Ishikawa (cell line): ENCODE measurements around the gene SLC7A7.

Experiments used
- CEBPB ChIP-seq: IDR thresholded peaks from 2 replicates; pipeline ENCODE4 v1.6.1; 2012
- CREB1 ChIP-seq: IDR thresholded peaks from 2 replicates; pipeline ENCODE4 v1.6.1; 2012; ENCODE audit warnings: low read depth
- EP300 ChIP-seq: IDR thresholded peaks from 2 replicates; pipeline ENCODE4 v1.6.1; 2012; ENCODE audit warnings: borderline replicate concordance
- NFIC ChIP-seq: IDR thresholded peaks from 2 replicates; pipeline ENCODE4 v1.6.1; 2012
- RAD21 ChIP-seq: IDR thresholded peaks from 2 replicates; pipeline ENCODE4 v1.6.1; 2012; ENCODE audit warnings: low read depth
- TAF1 ChIP-seq: IDR thresholded peaks from 2 replicates; pipeline ENCODE4 v1.6.1; 2012; ENCODE audit warnings: low read depth, mild to moderate bottlenecking

GRCh38 chr14:22797017-22797917, 18.0 kb downstream of the SLC7A7 start:
- TF ChIP-seq EP300 (no peak), TAF1 (no peak), CEBPB (no peak), CREB1 (no peak), NFIC (no peak), RAD21 (no peak)
